Astrocyte of the spinal cord (primary cell): ENCODE results near the gene MRPS11.
"Not testable (repeated sequence)": the region's sequence is repeated elsewhere in the genome, so short reads cannot be mapped to it uniquely, and the experiment has no call there.

Experiments
- DNase-seq: peaks from one replicate; pipeline ENCODE4 v3.0.0; 2011; ENCODE audit warnings: low read depth, low spot score
- H3K4me3 ChIP-seq: 2 replicates; pipeline ENCODE4 v1.5.1; 2011; ENCODE audit warnings: low read depth, mild to moderate bottlenecking, low read length, moderate library complexity
- CTCF ChIP-seq: IDR thresholded peaks from 2 replicates; pipeline ENCODE4 v1.5.1; 2012; ENCODE audit warnings: low read depth, mild to moderate bottlenecking, low read length, inconsistent platforms
- in situ Hi-C: cut with HindIII; loops from 2 replicates; pipeline ENCODE4 v1.10.0; 2017; ENCODE audit warnings: low sequenced_read_pairs

The MRPS11 gene

GRCh38 chr15:88512601-88513000 is 45.1 kb downstream of the MRPS11 start:
- in situ Hi-C loops: no loop called here
- H3K4me3 ChIP-seq: no peak overlapping the region
- no peak for DNase-seq
- TF ChIP-seq CTCF: no peak

DNA sequence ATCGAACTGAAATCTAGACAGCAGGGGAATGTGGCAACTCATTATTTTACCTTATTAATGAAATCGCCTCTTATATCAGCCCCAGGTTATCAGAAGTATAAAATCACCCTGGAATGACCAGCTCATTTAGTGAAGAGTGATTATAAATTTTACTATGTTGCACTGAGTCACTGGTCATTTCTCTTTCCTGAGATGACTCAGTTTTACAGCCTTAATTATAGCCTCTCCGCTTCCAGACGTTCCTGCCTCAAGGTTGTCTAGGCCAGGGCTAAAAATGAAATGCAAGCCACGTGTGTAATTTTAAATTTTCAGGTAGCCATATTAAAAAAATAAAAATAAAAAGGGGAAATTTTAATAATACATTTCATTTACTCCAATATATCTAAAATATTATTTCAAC is 45.7 kb downstream of the MRPS11 start:
- in situ Hi-C loops: no loop called here
- H3K4me3 ChIP-seq: no peak overlapping the region
- peak; percentile 23 for DNase-seq
- TF ChIP-seq CTCF: no peak

DNA sequence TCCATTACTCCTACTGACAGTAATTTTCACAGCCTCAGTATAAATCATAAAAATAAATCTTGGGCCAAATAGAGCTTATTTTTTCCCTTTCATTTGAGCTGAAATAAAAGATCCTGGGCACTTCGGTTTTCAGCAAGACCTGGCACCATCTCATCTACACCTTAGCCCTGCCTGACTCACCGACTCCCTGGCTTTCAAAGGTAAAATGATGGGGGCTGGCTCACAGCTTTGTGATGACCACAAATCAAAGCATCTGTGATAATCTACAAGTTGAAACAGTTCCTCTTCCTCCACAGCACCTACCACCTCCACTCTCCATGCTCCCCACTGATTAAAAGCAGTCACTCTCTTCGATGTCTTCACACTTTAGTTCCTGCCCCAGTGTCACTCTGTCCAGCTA is 51.4 kb downstream of the MRPS11 start:
- in situ Hi-C loops: no loop called here
- no peak for TF ChIP-seq CTCF
- no peak for DNase-seq
- no peak overlapping the region for H3K4me3 ChIP-seq

DNA sequence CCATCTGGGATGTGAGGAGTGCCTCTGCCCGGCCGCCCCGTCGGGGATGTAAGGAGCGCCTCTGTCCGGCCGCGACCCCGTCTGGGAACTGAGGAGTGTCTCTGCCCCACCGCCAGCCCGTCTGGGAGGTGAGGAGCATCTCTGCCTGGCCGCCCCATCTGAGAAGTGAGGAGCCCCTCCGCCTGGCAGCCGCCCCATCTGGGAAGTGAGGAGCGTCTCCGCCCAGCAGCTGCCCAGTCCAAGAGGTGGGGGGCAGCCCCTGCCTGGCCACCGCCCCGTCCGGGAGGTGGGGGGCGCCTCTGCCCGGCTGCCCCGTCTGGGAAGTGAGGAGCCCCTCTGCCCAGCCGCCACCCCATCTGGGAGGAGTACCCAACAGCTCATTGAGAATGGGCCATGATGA is 56.6 kb downstream of the MRPS11 start:
- H3K4me3 ChIP-seq, in situ Hi-C loops, DNase-seq: not testable (repeated sequence)

GRCh38 chr15:88525418-88525817 is 57.9 kb downstream of the MRPS11 start:
- no peak for TF ChIP-seq CTCF
- DNase-seq: no peak
- no peak overlapping the region for H3K4me3 ChIP-seq
- in situ Hi-C loops: no loop called here

DNA sequence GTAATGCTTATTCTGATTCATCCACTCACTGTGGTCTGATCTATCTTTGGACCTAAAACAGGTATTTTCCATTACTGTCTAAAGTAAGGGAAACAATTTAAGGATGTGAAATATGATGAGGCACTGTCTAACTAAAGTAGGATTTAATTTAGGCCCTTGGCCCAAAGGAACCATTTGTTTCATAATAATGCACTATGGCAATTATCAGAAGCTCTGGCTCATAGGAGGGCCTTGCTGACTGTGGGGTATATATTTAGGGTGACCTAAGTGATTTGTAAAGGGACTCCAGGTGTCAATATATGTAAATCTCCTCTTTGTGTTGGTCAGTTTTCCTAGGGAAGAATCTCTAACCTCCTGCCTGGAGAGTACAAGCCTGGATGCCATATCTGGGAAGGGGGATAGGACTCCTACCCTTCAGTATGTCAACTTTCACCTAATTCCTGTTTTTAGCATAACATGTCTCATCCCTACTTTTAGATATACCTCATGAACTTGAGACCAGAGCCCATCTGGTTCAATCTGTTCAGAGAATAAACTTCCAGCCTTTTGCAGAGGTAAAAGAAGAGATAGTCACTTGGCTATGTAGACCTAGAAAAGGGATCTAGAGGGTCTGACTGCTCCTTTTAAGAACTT is 58.9 kb downstream of the MRPS11 start:
- TF ChIP-seq CTCF: no peak
- no peak for DNase-seq
- H3K4me3 ChIP-seq: no peak overlapping the region
- in situ Hi-C loops: no loop called here

DNA sequence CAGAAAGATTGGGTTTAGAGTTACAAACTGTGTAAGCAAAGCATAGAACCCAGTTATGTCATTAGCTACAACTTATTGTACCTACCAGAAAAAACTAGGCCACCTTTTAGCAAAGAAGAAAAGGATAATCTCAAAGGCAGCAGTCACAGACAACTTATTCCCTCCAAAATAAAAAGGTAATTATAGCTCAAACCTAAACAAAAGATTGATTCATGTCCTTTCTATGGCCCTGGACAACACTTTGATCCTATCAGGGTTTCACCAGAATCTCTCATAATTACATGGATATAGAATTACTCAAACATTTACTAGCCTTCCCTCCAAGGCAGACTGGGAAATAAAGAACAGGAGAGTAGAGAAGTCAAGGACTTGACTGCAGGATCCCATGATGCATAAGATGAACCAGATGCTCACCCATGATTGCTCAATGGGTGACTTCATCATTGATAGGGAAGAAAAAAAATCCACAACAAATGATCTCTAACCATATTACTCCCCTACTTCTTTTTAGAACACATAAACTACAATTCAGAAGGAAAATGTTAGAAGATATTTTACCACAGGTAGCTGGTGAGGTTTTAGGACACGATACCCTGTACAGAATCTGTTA is 61.6 kb downstream of the MRPS11 start:
- in situ Hi-C loops: no loop called here
- no peak for DNase-seq
- no peak overlapping the region for H3K4me3 ChIP-seq
- TF ChIP-seq CTCF: no peak
